SJCRH30 (cell line): ENCODE measurements around the gene SOX1. TPM values are rescaled to one million over a fixed set of nuclear protein-coding genes. Genes with fewer than 3 reads are reported as not detected.

Experiments used
- DNase-seq, 2 experiments: peaks; one replicate each; pipeline ENCODE4 v3.0.0-alpha.2; 2015 to 2020
- H3K27ac ChIP-seq: fragments of 250-450 bp; sonication (Bioruptor Pico); 2 replicates; pipeline ENCODE4 v1.5.1; 2020; ENCODE audit warnings: mild to moderate bottlenecking, moderate library complexity
- H3K27me3 ChIP-seq: fragments of 250-450 bp; sonication (Bioruptor Pico); 2 replicates; pipeline ENCODE4 v1.5.1; 2020; ENCODE audit warnings: mild to moderate bottlenecking, moderate library complexity
- H3K36me3 ChIP-seq: fragments of 250-450 bp; sonication (Bioruptor Pico); 2 replicates; pipeline ENCODE4 v1.5.1; 2020; ENCODE audit warnings: mild to moderate bottlenecking, moderate library complexity
- H3K4me1 ChIP-seq: fragments of 250-450 bp; sonication (Bioruptor Pico); 2 replicates; pipeline ENCODE4 v1.5.1; 2020; ENCODE audit warnings: mild to moderate bottlenecking, moderate library complexity
- H3K4me3 ChIP-seq: fragments of 250-450 bp; sonication (Bioruptor Pico); 2 replicates; pipeline ENCODE4 v1.5.1; 2020; ENCODE audit warnings: mild to moderate bottlenecking, moderate library complexity
- H3K9me3 ChIP-seq: fragments of 250-450 bp; sonication (Bioruptor Pico); replicated peaks from 2 replicates; pipeline ENCODE4 v1.5.1; 2020; ENCODE audit warnings: mild to moderate bottlenecking, moderate library complexity
- total RNA-seq: library from RNA; depleted of rRNA; stranded (reverse); fragments of >200 nt; shearing (Covaris generic); gene quantifications from 2 replicates; pipeline ENCODE4 v1.2.3, GENCODE V29; 2014

Gene SOX1
- total RNA-seq, 1 experiment from 2014 or later = not detected

- no peaks in the 10 kb centered on the region; the same call in 1 of the 2 replicates for H3K27me3 ChIP-seq
- no peak for DNase-seq
- H3K4me1 ChIP-seq = no peaks in the 10 kb centered on the region
- no peak overlapping the region for H3K4me3 ChIP-seq
- no peak overlapping the region for H3K27ac ChIP-seq
- no peaks in the 10 kb centered on the region for H3K9me3 ChIP-seq
- no peaks in the 10 kb centered on the region for H3K36me3 ChIP-seq
Observed at GRCh38 chr13:112055036-112055914, 11.7 kb upstream of the SOX1 start.

- Histone ChIP-seq H3K36me3 (no peaks in the 10 kb centered on the region), H3K9me3 (no peaks in the 10 kb centered on the region), H3K4me3 (no peak overlapping the region), H3K27ac (no peak overlapping the region), H3K27me3 (no peaks in the 10 kb centered on the region; the same call in 1 of the 2 replicates), H3K4me1 (no peaks in the 10 kb centered on the region)
- DNase-seq = no peak
Observed at GRCh38 chr13:112055915-112056269, 11.1 kb upstream of the SOX1 start.

- no peak overlapping the region for H3K27ac ChIP-seq
- no peaks in the 10 kb centered on the region; the same call in 1 of the 2 replicates for H3K27me3 ChIP-seq
- DNase-seq = no peak
Observed at GRCh38 chr13:112056284-112056727, 10.6 kb upstream of the SOX1 start.

GRCh38 chr13:112056739-112057438, 10.1 kb upstream of the SOX1 start:
- no peak overlapping the region for H3K4me3 ChIP-seq
- H3K27ac ChIP-seq = no peak overlapping the region
- H3K27me3 ChIP-seq = no peaks in the 10 kb centered on the region; the same call in 1 of the 2 replicates
- H3K9me3 ChIP-seq = no peaks in the 10 kb centered on the region
- no peaks in the 10 kb centered on the region for H3K36me3 ChIP-seq
- no peaks in the 10 kb centered on the region for H3K4me1 ChIP-seq
- no peak for DNase-seq

More at GRCh38 chr13:112056284-112056727, 10.6 kb upstream of the SOX1 start:
- Histone ChIP-seq H3K9me3 (no peaks in the 10 kb centered on the region), H3K4me3 (no peak overlapping the region), H3K4me1 (no peaks in the 10 kb centered on the region), H3K36me3 (no peaks in the 10 kb centered on the region)

GRCh38 chr13:112057439-112057735, 9.6 kb upstream of the SOX1 start:
- DNase-seq = no peak
- Histone ChIP-seq H3K9me3 (no peaks in the 10 kb centered on the region), H3K27ac (no peak overlapping the region), H3K36me3 (no peaks in the 10 kb centered on the region), H3K27me3 (no peaks in the 10 kb centered on the region; the same call in 1 of the 2 replicates), H3K4me3 (no peak overlapping the region), H3K4me1 (no peaks in the 10 kb centered on the region)

- no peaks in the 10 kb centered on the region; the same call in 1 of the 2 replicates for H3K27me3 ChIP-seq
Observed at GRCh38 chr13:112057736-112058518, 9.0 kb upstream of the SOX1 start.

GRCh38 chr13:112058519-112058873, 8.5 kb upstream of the SOX1 start:
- Histone ChIP-seq H3K27ac (no peak overlapping the region), H3K4me1 (no peaks in the 10 kb centered on the region), H3K4me3 (no peak overlapping the region), H3K36me3 (no peaks in the 10 kb centered on the region), H3K9me3 (no peaks in the 10 kb centered on the region), H3K27me3 (no peaks in the 10 kb centered on the region; the same call in 1 of the 2 replicates)
- DNase-seq = no peak

More at GRCh38 chr13:112057736-112058518, 9.0 kb upstream of the SOX1 start:
- no peak overlapping the region for H3K27ac ChIP-seq
- H3K36me3 ChIP-seq = no peaks in the 10 kb centered on the region
- DNase-seq = no peak
- H3K9me3 ChIP-seq = no peaks in the 10 kb centered on the region
- H3K4me3 ChIP-seq = no peak overlapping the region
- no peaks in the 10 kb centered on the region for H3K4me1 ChIP-seq

GRCh38 chr13:112058941-112059340, 8.0 kb upstream of the SOX1 start:
- H3K36me3 ChIP-seq = no peaks in the 10 kb centered on the region
- no peaks in the 10 kb centered on the region for H3K4me1 ChIP-seq
- H3K27me3 ChIP-seq = no peaks in the 10 kb centered on the region; the same call in 1 of the 2 replicates
- no peak for DNase-seq
- H3K9me3 ChIP-seq = no peaks in the 10 kb centered on the region
- no peak overlapping the region for H3K27ac ChIP-seq
- H3K4me3 ChIP-seq = no peak overlapping the region

GRCh38 chr13:112059457-112060281, 7.3 kb upstream of the SOX1 start:
- no peaks in the 10 kb centered on the region for H3K4me1 ChIP-seq
- no peaks in the 10 kb centered on the region for H3K9me3 ChIP-seq
- no peak for DNase-seq
- no peak overlapping the region for H3K4me3 ChIP-seq
- no peak overlapping the region for H3K27ac ChIP-seq
- H3K27me3 ChIP-seq = no peaks in the 10 kb centered on the region; the same call in 1 of the 2 replicates
- no peaks in the 10 kb centered on the region for H3K36me3 ChIP-seq

- no peaks in the 10 kb centered on the region for H3K4me1 ChIP-seq
- no peak for DNase-seq
- no peaks in the 10 kb centered on the region for H3K36me3 ChIP-seq
- no peaks in the 10 kb centered on the region; the same call in 1 of the 2 replicates for H3K27me3 ChIP-seq
- H3K9me3 ChIP-seq = no peaks in the 10 kb centered on the region
- H3K27ac ChIP-seq = no peak overlapping the region
- H3K4me3 ChIP-seq = no peak overlapping the region
Observed at GRCh38 chr13:112060282-112060830, 6.6 kb upstream of the SOX1 start.

GRCh38 chr13:112060899-112061366, 6.0 kb upstream of the SOX1 start:
- Histone ChIP-seq H3K4me1 (no peaks in the 10 kb centered on the region), H3K9me3 (no peaks in the 10 kb centered on the region), H3K4me3 (no peak overlapping the region), H3K36me3 (no peaks in the 10 kb centered on the region), H3K27me3 (no peaks in the 10 kb centered on the region; the same call in 1 of the 2 replicates), H3K27ac (no peak overlapping the region)
- no peak for DNase-seq

GRCh38 chr13:112061367-112062061, 5.4 kb upstream of the SOX1 start:
- no peak overlapping the region for H3K4me3 ChIP-seq
- DNase-seq = no peak
- H3K9me3 ChIP-seq = no peaks in the 10 kb centered on the region
- no peaks in the 10 kb centered on the region for H3K36me3 ChIP-seq
- no peaks in the 10 kb centered on the region; the same call in 1 of the 2 replicates for H3K27me3 ChIP-seq
- no peaks in the 10 kb centered on the region for H3K4me1 ChIP-seq
- H3K27ac ChIP-seq = no peak overlapping the region

GRCh38 chr13:112062072-112062567, 4.8 kb upstream of the SOX1 start:
- Histone ChIP-seq H3K4me1 (no peaks in the 10 kb centered on the region), H3K9me3 (no peaks in the 10 kb centered on the region), H3K36me3 (no peaks in the 10 kb centered on the region), H3K4me3 (no peak overlapping the region), H3K27me3 (no peaks in the 10 kb centered on the region; the same call in 1 of the 2 replicates), H3K27ac (no peak overlapping the region)
- DNase-seq = no peak
